HFF-Myc (cell line): ENCODE data around the gene PREX1.

Source experiments
- DNase-seq: peaks from one replicate; pipeline ENCODE4 v3.0.0-alpha.2; 2011; ENCODE audit warnings: low read depth; ENCODE audit errors: extremely low read depth
- H3K4me3 ChIP-seq: replicated peaks from 2 replicates; pipeline ENCODE4 v1.5.1; 2011; ENCODE audit warnings: low read depth, mild to moderate bottlenecking, control low read depth, low read length
- CTCF ChIP-seq: IDR thresholded peaks from 2 replicates; pipeline ENCODE4 v1.5.1; 2012; ENCODE audit warnings: mild to moderate bottlenecking, low read depth, low read length, control low read depth; ENCODE audit errors: missing control alignments

The PREX1 gene

GRCh38 chr20:48583801-48584200 is 244.0 kb downstream of the PREX1 start:
- DNase-seq, result no peak
- no peak for TF ChIP-seq CTCF
- H3K4me3 ChIP-seq, result no peak overlapping the region

- no peak for TF ChIP-seq CTCF
- DNase-seq, result no peak
- no peak overlapping the region for H3K4me3 ChIP-seq
Measured at GRCh38 chr20:48583171-48583570, 244.6 kb downstream of the PREX1 start.

GRCh38 chr20:48582673-48582985 is 245.2 kb downstream of the PREX1 start:
- TF ChIP-seq CTCF, result no peak
- H3K4me3 ChIP-seq, result no peak overlapping the region
- DNase-seq, result no peak

- no peak for TF ChIP-seq CTCF
Measured at GRCh38 chr20:48581167-48581566, 246.6 kb downstream of the PREX1 start.

GRCh38 chr20:48578397-48579098 is 249.3 kb downstream of the PREX1 start:
- H3K4me3 ChIP-seq, result no peak overlapping the region
- no peak for DNase-seq
- TF ChIP-seq CTCF, result no peak

More at GRCh38 chr20:48581167-48581566, 246.6 kb downstream of the PREX1 start:
- H3K4me3 ChIP-seq, result no peak overlapping the region
- no peak for DNase-seq

GRCh38 chr20:48577557-48577956 is 250.2 kb downstream of the PREX1 start:
- TF ChIP-seq CTCF, result no peak
- H3K4me3 ChIP-seq, result no peak overlapping the region
- DNase-seq, result no peak

- no peak for DNase-seq
- TF ChIP-seq CTCF, result no peak
- H3K4me3 ChIP-seq, result no peak overlapping the region
Measured at GRCh38 chr20:48574383-48574782, 253.4 kb downstream of the PREX1 start.
